Testis (tissue), 3 donors: ENCODE results near the gene NCBP2. TPM values are rescaled to one million over a fixed set of nuclear protein-coding genes. Genes with fewer than 3 reads are reported as not detected.

Source experiments
- DNase-seq: peaks from one replicate; pipeline ENCODE4 v3.0.0-alpha.2; 2019
- H3K27ac ChIP-seq, 2 donors: fragments of 200-600 bp; sonication (generic); one replicate each; pipeline ENCODE4 v1.5.1; 2019
- H3K27me3 ChIP-seq: fragments of 200-600 bp; sonication (generic); one replicate; pipeline ENCODE4 v1.5.1; 2019
- H3K36me3 ChIP-seq: fragments of 200-600 bp; sonication (generic); one replicate; pipeline ENCODE4 v1.5.1; 2017; ENCODE audit warnings: low read depth; ENCODE audit errors: missing control alignments
- H3K4me1 ChIP-seq: fragments of 200-600 bp; sonication (generic); one replicate; pipeline ENCODE4 v1.5.1; 2019
- H3K4me3 ChIP-seq, 2 donors: fragments of 200-600 bp; sonication (generic); one replicate each; pipeline ENCODE4 v1.5.1; 2017 to 2019
- H3K9me3 ChIP-seq: fragments of 200-600 bp; sonication (generic); one replicate; pipeline ENCODE4 v1.5.1; 2017
- POLR2A ChIP-seq: fragments of 450-650 bp; IDR thresholded peaks from one replicate; pipeline ENCODE4 v1.6.1; 2017; ENCODE audit warnings: antibody characterized with exemption, mild to moderate bottlenecking, moderate library complexity
- WGBS, 2 donors: methylation state at CpG; one replicate each; pipeline ENCODE4 v1.1.5; 2018; 5-methylcytosine and 5-hydroxymethylcytosine counted together
- intact Hi-C: fragments of 100-400 bp; cut with DNase I; formaldehyde crosslinking; loops from one replicate; pipeline ENCODE4 v1.15.1; 2023; ENCODE audit warnings: low total_unique reads
- polyA plus RNA-seq: library from polyadenylated mRNA; stranded (reverse); fragments of 350-450 nt; fragmentation: Illumina TruSeq; extraction: RNeasy Lipid Tissue Mini Kit (QIAGEN cat#74804); gene quantifications from one replicate; pipeline ENCODE4 v1.2.3, GENCODE V29; 2014; ENCODE audit warnings: low read depth, low replicate concordance; ENCODE audit not compliant: insufficient read depth
- total RNA-seq, 2 donors: library from RNA; depleted of rRNA; stranded (reverse); fragments of >200 nt; gene quantifications; one replicate each; pipeline ENCODE4 v1.2.3, GENCODE V29; 2016
- TF ChIP-seq, protein P1 (sequence below), 3 experiments: fragments of 450-650 bp in 2 of 3; fragments of 200-600 bp in 1 of 3; sonication (generic) in 1 of 3; IDR thresholded peaks; one replicate each; pipeline ENCODE4 v1.5.1; 2016 to 2019; ENCODE audit warnings: antibody characterized with exemption in 3 of 3, mild to moderate bottlenecking in 2 of 3, moderate library complexity in 1 of 3

NCBP2 gene
- total and polyA plus RNA-seq, 3 donors from 2014 or later, result 30.6 to 53.3 (median 40.8) TPM

DNA sequence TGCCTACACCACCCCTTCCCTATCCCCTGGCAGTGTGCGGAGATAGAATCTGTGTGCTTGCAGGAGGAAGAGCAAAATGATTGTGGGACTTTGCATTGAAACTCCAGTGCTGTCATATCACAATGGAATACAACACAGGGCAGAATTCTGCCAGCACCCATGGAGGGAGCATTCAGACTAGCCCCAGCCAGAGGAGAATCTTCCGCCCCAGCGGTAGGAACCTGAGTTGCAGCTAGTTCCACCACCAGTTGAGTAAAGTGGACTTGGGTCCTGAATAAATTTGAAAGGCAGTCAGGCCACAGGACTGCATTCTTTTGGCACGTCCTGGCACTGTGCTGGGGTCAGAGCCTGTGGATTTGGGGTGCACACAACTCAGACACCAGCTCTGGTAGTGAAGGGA is 27.5 kb downstream of the NCBP2 start:
- H3K36me3 ChIP-seq, result no peaks in the 10 kb centered on the region
- DNase-seq, result no peak
- no peak overlapping the region for H3K27ac ChIP-seq
- TF ChIP-seq, protein P1, sequence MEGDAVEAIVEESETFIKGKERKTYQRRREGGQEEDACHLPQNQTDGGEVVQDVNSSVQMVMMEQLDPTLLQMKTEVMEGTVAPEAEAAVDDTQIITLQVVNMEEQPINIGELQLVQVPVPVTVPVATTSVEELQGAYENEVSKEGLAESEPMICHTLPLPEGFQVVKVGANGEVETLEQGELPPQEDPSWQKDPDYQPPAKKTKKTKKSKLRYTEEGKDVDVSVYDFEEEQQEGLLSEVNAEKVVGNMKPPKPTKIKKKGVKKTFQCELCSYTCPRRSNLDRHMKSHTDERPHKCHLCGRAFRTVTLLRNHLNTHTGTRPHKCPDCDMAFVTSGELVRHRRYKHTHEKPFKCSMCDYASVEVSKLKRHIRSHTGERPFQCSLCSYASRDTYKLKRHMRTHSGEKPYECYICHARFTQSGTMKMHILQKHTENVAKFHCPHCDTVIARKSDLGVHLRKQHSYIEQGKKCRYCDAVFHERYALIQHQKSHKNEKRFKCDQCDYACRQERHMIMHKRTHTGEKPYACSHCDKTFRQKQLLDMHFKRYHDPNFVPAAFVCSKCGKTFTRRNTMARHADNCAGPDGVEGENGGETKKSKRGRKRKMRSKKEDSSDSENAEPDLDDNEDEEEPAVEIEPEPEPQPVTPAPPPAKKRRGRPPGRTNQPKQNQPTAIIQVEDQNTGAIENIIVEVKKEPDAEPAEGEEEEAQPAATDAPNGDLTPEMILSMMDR (IDR thresholded peaks at IDR 0.05), result no peak
- no peak for TF ChIP-seq POLR2A
- intact Hi-C loops, result no loop called here
- H3K4me1 ChIP-seq, result no peaks in the 10 kb centered on the region
- no peaks in the 10 kb centered on the region for H3K9me3 ChIP-seq
- 93 to 100% methylated on average over 4 of the region's 4 CpGs for WGBS, 2 donors
- no peak overlapping the region for H3K4me3 ChIP-seq
- no peaks in the 10 kb centered on the region for H3K27me3 ChIP-seq

DNA sequence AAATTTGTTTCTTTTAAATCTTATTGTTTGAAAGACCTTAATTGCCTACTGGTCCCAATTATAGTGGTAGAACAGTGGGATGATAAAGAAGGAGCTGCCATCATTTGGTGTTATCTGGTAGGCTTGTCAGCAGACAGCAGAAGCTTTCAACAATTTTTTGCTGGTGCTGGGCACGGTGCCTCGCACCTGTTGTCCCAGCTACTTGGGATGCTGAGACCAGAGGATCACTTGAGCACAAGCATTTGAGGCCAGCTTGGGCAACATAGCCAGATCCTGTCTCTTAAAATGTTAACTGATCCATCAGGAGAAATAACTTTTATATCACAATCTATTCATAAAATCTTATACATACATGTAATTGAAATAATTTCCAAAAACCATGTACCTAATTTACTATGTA is 38.6 kb downstream of the NCBP2 start:
- TF ChIP-seq, protein P1 (IDR thresholded peaks at IDR 0.05), result no peak
- no peak for TF ChIP-seq POLR2A
- H3K9me3 ChIP-seq, result no peaks in the 10 kb centered on the region
- DNase-seq, result no peak
- no peaks in the 10 kb centered on the region for H3K27me3 ChIP-seq
- no peak overlapping the region for H3K4me3 ChIP-seq
- H3K27ac ChIP-seq, result no peak overlapping the region
- no peaks in the 10 kb centered on the region for H3K4me1 ChIP-seq
- intact Hi-C loops, result no loop called here
- 90 to 100% methylated on average over 2 of the region's 2 CpGs for WGBS, 2 donors
- H3K36me3 ChIP-seq, result no peaks in the 10 kb centered on the region

DNA sequence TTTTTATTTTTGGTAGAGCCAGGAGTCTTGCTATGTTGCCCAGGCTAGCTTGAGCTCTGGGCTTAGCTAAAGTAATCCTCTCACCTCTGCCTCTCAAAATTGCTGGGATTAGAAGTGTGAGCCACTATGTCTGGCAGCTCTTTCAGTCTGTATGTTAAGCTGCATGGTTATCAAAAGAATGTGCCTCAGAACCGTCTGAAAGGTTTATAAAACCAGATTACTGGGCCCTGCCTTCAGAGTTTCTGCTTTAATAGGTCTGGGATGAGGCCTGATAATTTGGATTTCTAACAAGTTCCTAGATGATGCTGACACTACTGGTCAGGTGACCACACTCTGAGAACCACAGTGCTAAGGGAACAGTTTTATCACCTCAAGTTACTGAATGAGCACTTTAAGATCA is 40.0 kb downstream of the NCBP2 start:
- WGBS, 2 donors, result 58 to 73% methylated on average over 1 of the region's 1 CpG
- Histone ChIP-seq H3K4me1 (no peaks in the 10 kb centered on the region), H3K36me3 (no peaks in the 10 kb centered on the region), H3K4me3 (no peak overlapping the region), H3K27ac (no peak overlapping the region), H3K27me3 (no peaks in the 10 kb centered on the region), H3K9me3 (no peaks in the 10 kb centered on the region)
- intact Hi-C loops, result no loop called here
- TF ChIP-seq, protein P1 (IDR thresholded peaks at IDR 0.05), result no peak
- TF ChIP-seq POLR2A, result no peak
- DNase-seq, result no peak

DNA sequence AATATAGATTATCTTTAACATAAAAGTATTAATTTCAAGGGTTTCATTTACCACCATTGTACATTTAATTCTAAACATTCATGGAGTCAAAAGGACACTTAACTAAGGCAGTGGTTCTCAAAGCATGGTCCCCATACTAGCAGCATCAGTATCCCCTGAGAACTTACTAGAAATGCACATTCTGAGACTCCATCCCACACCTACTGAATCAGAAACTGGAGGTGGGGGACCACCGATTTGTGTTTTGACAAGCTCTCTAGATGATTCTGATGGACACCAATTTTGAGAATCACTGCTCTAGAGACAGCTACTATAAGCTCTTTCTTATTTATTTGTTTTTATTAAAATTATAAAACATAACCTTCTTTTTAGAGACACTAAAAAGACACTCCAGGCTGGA is 40.6 kb downstream of the NCBP2 start:
- no peaks in the 10 kb centered on the region for H3K36me3 ChIP-seq

DNA sequence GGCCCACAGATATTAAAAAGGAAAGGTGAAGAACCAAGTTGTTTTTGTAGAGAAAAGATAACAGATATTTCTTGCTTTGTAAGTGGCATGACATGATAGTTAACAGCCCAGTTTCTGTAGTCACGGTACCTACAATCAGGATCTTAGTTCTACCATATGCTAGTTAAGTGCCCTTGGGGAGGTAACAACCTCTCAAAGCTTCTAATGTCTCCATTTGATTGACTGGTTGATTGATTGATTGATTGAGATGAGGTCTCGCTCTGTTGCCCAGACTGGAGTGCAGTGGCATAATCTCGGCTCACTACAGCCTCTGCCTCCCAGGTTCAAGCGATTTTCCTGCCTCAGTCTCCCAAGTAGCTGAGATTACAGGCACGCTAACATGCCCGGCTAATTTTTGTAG is 46.1 kb downstream of the NCBP2 start:
- 91 to 97% methylated on average over 6 of the region's 6 CpGs for WGBS, 2 donors
- H3K4me3 ChIP-seq, result no peak overlapping the region
- H3K36me3 ChIP-seq, result no peaks in the 10 kb centered on the region
- H3K27me3 ChIP-seq, result no peaks in the 10 kb centered on the region
- no peak for TF ChIP-seq POLR2A
- TF ChIP-seq, protein P1 (IDR thresholded peaks at IDR 0.05), result no peak
- no peaks in the 10 kb centered on the region for H3K4me1 ChIP-seq
- H3K27ac ChIP-seq, result no peak overlapping the region
- no peaks in the 10 kb centered on the region for H3K9me3 ChIP-seq
- DNase-seq, result no peak
- intact Hi-C loops, result no loop called here

More for the DNA sequence above, 40.6 kb downstream of the NCBP2 start:
- intact Hi-C loops, result no loop called here
- no peak for DNase-seq
- no peak overlapping the region for H3K27ac ChIP-seq
- no peaks in the 10 kb centered on the region for H3K27me3 ChIP-seq
- no peaks in the 10 kb centered on the region for H3K4me1 ChIP-seq
- H3K9me3 ChIP-seq, result no peaks in the 10 kb centered on the region
- TF ChIP-seq POLR2A, result no peak
- TF ChIP-seq, protein P1 (IDR thresholded peaks at IDR 0.05), result no peak
- no peak overlapping the region for H3K4me3 ChIP-seq
- 86 to 91% methylated on average over 1 of the region's 1 CpG for WGBS, 2 donors
